ENCODE measurements around the gene CRYBG1.

The CRYBG1 gene

GRCh38 chr6:106538145-106538544 lies 177.6 kb downstream of the CRYBG1 start:
- TF ChIP-seq TCF12 (IDR thresholded peaks at IDR 0.05; ENCODE audit: low read depth): no peak
- TF ChIP-seq CEBPB (IDR thresholded peaks at IDR 0.05): no peak
- no peak for TF ChIP-seq EP300 (IDR thresholded peaks at IDR 0.05; ENCODE audit: borderline replicate concordance)
- TF ChIP-seq TAF1 (IDR thresholded peaks at IDR 0.05; ENCODE audit: low read depth): no peak
- no peak for TF ChIP-seq RAD21 (IDR thresholded peaks at IDR 0.05; ENCODE audit: low read depth)
- no peak for TF ChIP-seq NFIC (IDR thresholded peaks at IDR 0.05)
- TF ChIP-seq USF1 (IDR thresholded peaks at IDR 0.05): no peak
- TF ChIP-seq FOXM1 (IDR thresholded peaks at IDR 0.05; ENCODE audit: borderline replicate concordance, low read depth): no peak
- TF ChIP-seq MAX (IDR thresholded peaks at IDR 0.05): no peak

GRCh38 chr6:106539936-106540335 lies 179.4 kb downstream of the CRYBG1 start:
- TF ChIP-seq RAD21 (IDR thresholded peaks at IDR 0.05; ENCODE audit: low read depth) (no peak), MAX (IDR thresholded peaks at IDR 0.05) (no peak), YY1 (IDR thresholded peaks at IDR 0.05; ENCODE audit: low read depth) (no peak), TCF12 (IDR thresholded peaks at IDR 0.05; ENCODE audit: low read depth) (no peak), TAF1 (IDR thresholded peaks at IDR 0.05; ENCODE audit: low read depth) (no peak), CEBPB (IDR thresholded peaks at IDR 0.05) (no peak), REST (IDR thresholded peaks at IDR 0.05; ENCODE audit: low read depth) (no peak), FOXM1 (IDR thresholded peaks at IDR 0.05; ENCODE audit: borderline replicate concordance, low read depth) (no peak), CREB1 (IDR thresholded peaks at IDR 0.05; ENCODE audit: low read depth) (no peak), EGR1 (IDR thresholded peaks at IDR 0.05) (no peak), NFIC (IDR thresholded peaks at IDR 0.05) (no peak), EP300 (IDR thresholded peaks at IDR 0.05; ENCODE audit: borderline replicate concordance) (no peak)

GRCh38 chr6:106540432-106540831 lies 179.9 kb downstream of the CRYBG1 start:
- TF ChIP-seq TCF12 (IDR thresholded peaks at IDR 0.05; ENCODE audit: low read depth) (no peak), USF1 (IDR thresholded peaks at IDR 0.05) (no peak), ZBTB7A (IDR thresholded peaks at IDR 0.05; ENCODE audit: low read depth) (no peak), EP300 (IDR thresholded peaks at IDR 0.05; ENCODE audit: borderline replicate concordance) (no peak), REST (IDR thresholded peaks at IDR 0.05; ENCODE audit: low read depth) (no peak), EGR1 (IDR thresholded peaks at IDR 0.05) (no peak), CEBPB (IDR thresholded peaks at IDR 0.05) (no peak), YY1 (IDR thresholded peaks at IDR 0.05; ENCODE audit: low read depth) (no peak), MAX (IDR thresholded peaks at IDR 0.05) (no peak), FOXM1 (IDR thresholded peaks at IDR 0.05; ENCODE audit: borderline replicate concordance, low read depth) (no peak), RAD21 (IDR thresholded peaks at IDR 0.05; ENCODE audit: low read depth) (no peak), TAF1 (IDR thresholded peaks at IDR 0.05; ENCODE audit: low read depth) (no peak), TEAD4 (IDR thresholded peaks at IDR 0.05) (no peak), CREB1 (IDR thresholded peaks at IDR 0.05; ENCODE audit: low read depth) (no peak), NFIC (IDR thresholded peaks at IDR 0.05) (no peak)

GRCh38 chr6:106540907-106541306 lies 180.4 kb downstream of the CRYBG1 start:
- TF ChIP-seq TCF12 (IDR thresholded peaks at IDR 0.05; ENCODE audit: low read depth) (no peak), ZBTB7A (IDR thresholded peaks at IDR 0.05; ENCODE audit: low read depth) (no peak), TAF1 (IDR thresholded peaks at IDR 0.05; ENCODE audit: low read depth) (no peak), REST (IDR thresholded peaks at IDR 0.05; ENCODE audit: low read depth) (no peak), USF1 (IDR thresholded peaks at IDR 0.05) (no peak), RAD21 (IDR thresholded peaks at IDR 0.05; ENCODE audit: low read depth) (no peak), NFIC (IDR thresholded peaks at IDR 0.05) (no peak), TEAD4 (IDR thresholded peaks at IDR 0.05) (no peak), EGR1 (IDR thresholded peaks at IDR 0.05) (no peak), YY1 (IDR thresholded peaks at IDR 0.05; ENCODE audit: low read depth) (no peak), CEBPB (IDR thresholded peaks at IDR 0.05) (no peak), EP300 (IDR thresholded peaks at IDR 0.05; ENCODE audit: borderline replicate concordance) (no peak), CREB1 (IDR thresholded peaks at IDR 0.05; ENCODE audit: low read depth) (no peak), FOXM1 (IDR thresholded peaks at IDR 0.05; ENCODE audit: borderline replicate concordance, low read depth) (no peak), MAX (IDR thresholded peaks at IDR 0.05) (no peak)

All from Ishikawa (cell line).